ENCODE measurements around the gene TMEM163. TPM values are rescaled to one million over a fixed set of nuclear protein-coding genes. Genes with fewer than 3 reads are reported as not detected.

TMEM163 gene
- total RNA-seq, 1 donor = not detected

- H3K4me1 ChIP-seq (ENCODE audit: insufficient read depth, low read length) = no peaks in the 10 kb centered on the region
- no peak overlapping the region for H3K4me3 ChIP-seq (ENCODE audit: insufficient read depth, low read length)
- H3K4me2 ChIP-seq (ENCODE audit: insufficient read depth, low read length) = no peak overlapping the region
- no peak overlapping the region for H3K27ac ChIP-seq (ENCODE audit: low read depth, low read length)
- H4K20me1 ChIP-seq (ENCODE audit: insufficient read depth, low read length) = no peaks in the 10 kb centered on the region
- H2AFZ ChIP-seq (ENCODE audit: low read length) = no peak overlapping the region
- no peaks in the 10 kb centered on the region for H3K79me2 ChIP-seq (ENCODE audit: insufficient read depth, low read length)
- no peaks in the 10 kb centered on the region for H3K9me3 ChIP-seq (ENCODE audit: low read depth, low read length)
- no peak for DNase-seq (ENCODE audit: insufficient read length, low spot score, missing footprints)
- H3K27me3 ChIP-seq (ENCODE audit: insufficient read depth, low read length) = peaks cover 4% of the 10 kb centered on the region
- no peak for TF ChIP-seq CTCF (IDR thresholded peaks at IDR 0.05; ENCODE audit: extremely low read depth, low read depth, low read length)
- no peaks in the 10 kb centered on the region for H3K36me3 ChIP-seq (ENCODE audit: insufficient read depth, low read length)
Measured at GRCh38 chr2:134703426-134703825, 15.4 kb downstream of the TMEM163 start.

GRCh38 chr2:134700730-134701129 lies 18.1 kb downstream of the TMEM163 start:
- no peaks in the 10 kb centered on the region for H3K36me3 ChIP-seq (ENCODE audit: insufficient read depth, low read length)
- DNase-seq (ENCODE audit: insufficient read length, low spot score, missing footprints) = no peak
- H3K9me3 ChIP-seq (ENCODE audit: low read depth, low read length) = no peaks in the 10 kb centered on the region
- peaks cover 6% of the 10 kb centered on the region for H3K27me3 ChIP-seq (ENCODE audit: insufficient read depth, low read length)
- H3K79me2 ChIP-seq (ENCODE audit: insufficient read depth, low read length) = no peaks in the 10 kb centered on the region
- H3K4me3 ChIP-seq (ENCODE audit: insufficient read depth, low read length) = no peak overlapping the region
- H4K20me1 ChIP-seq (ENCODE audit: insufficient read depth, low read length) = no peaks in the 10 kb centered on the region
- no peaks in the 10 kb centered on the region for H3K4me1 ChIP-seq (ENCODE audit: insufficient read depth, low read length)
- H3K4me2 ChIP-seq (ENCODE audit: insufficient read depth, low read length) = no peak overlapping the region
- H2AFZ ChIP-seq (ENCODE audit: low read length) = no peak overlapping the region
- TF ChIP-seq CTCF (IDR thresholded peaks at IDR 0.05; ENCODE audit: extremely low read depth, low read depth, low read length) = no peak
- no peak overlapping the region for H3K27ac ChIP-seq (ENCODE audit: low read depth, low read length)

- no peaks in the 10 kb centered on the region for H3K36me3 ChIP-seq (ENCODE audit: insufficient read depth, low read length)
- H2AFZ ChIP-seq (ENCODE audit: low read length) = no peak overlapping the region
- no peak overlapping the region for H3K4me3 ChIP-seq (ENCODE audit: insufficient read depth, low read length)
- H3K27me3 ChIP-seq (ENCODE audit: insufficient read depth, low read length) = peaks cover 6% of the 10 kb centered on the region
- H3K27ac ChIP-seq (ENCODE audit: low read depth, low read length) = no peak overlapping the region
- H3K4me2 ChIP-seq (ENCODE audit: insufficient read depth, low read length) = no peak overlapping the region
- TF ChIP-seq CTCF (IDR thresholded peaks at IDR 0.05; ENCODE audit: extremely low read depth, low read depth, low read length) = no peak
- H3K9me3 ChIP-seq (ENCODE audit: low read depth, low read length) = no peaks in the 10 kb centered on the region
- no peak for DNase-seq (ENCODE audit: insufficient read length, low spot score, missing footprints)
- no peaks in the 10 kb centered on the region for H4K20me1 ChIP-seq (ENCODE audit: insufficient read depth, low read length)
- no peaks in the 10 kb centered on the region for H3K4me1 ChIP-seq (ENCODE audit: insufficient read depth, low read length)
- H3K79me2 ChIP-seq (ENCODE audit: insufficient read depth, low read length) = no peaks in the 10 kb centered on the region
Measured at GRCh38 chr2:134694411-134694810, 24.4 kb downstream of the TMEM163 start.

- Histone ChIP-seq H3K27ac (ENCODE audit: low read depth, low read length) (no peak overlapping the region), H3K79me2 (ENCODE audit: insufficient read depth, low read length) (no peaks in the 10 kb centered on the region), H3K36me3 (ENCODE audit: insufficient read depth, low read length) (no peaks in the 10 kb centered on the region), H3K27me3 (ENCODE audit: insufficient read depth, low read length) (peaks cover 2% of the 10 kb centered on the region), H3K9me3 (ENCODE audit: low read depth, low read length) (no peaks in the 10 kb centered on the region), H3K4me1 (ENCODE audit: insufficient read depth, low read length) (no peaks in the 10 kb centered on the region), H3K4me3 (ENCODE audit: insufficient read depth, low read length) (no peak overlapping the region), H4K20me1 (ENCODE audit: insufficient read depth, low read length) (no peaks in the 10 kb centered on the region), H2AFZ (ENCODE audit: low read length) (no peak overlapping the region), H3K4me2 (ENCODE audit: insufficient read depth, low read length) (no peak overlapping the region)
- DNase-seq (ENCODE audit: insufficient read length, low spot score, missing footprints) = no peak
- TF ChIP-seq CTCF (IDR thresholded peaks at IDR 0.05; ENCODE audit: extremely low read depth, low read depth, low read length) = no peak
Measured at GRCh38 chr2:134693359-134694330, 25.2 kb downstream of the TMEM163 start.

Measured in osteoblast (primary cell).